A204.1 (cell line): ENCODE data around the gene PADI4.

ENCODE experiments used
- FAIRE-seq: peaks from 2 replicates; lab custom pipeline; 2012; peaks lifted over from hg19 to GRCh38; lab: Jason Lieb, UNC

The PADI4 gene

GRCh38 chr1:17351598-17352324, 43.8 kb downstream of the PADI4 start:
- FAIRE-seq, result no peak

GRCh38 chr1:17352419-17352909, 44.5 kb downstream of the PADI4 start:
- FAIRE-seq, result no peak

GRCh38 chr1:17355898-17356297, 47.9 kb downstream of the PADI4 start:
- no peak for FAIRE-seq

- FAIRE-seq, result no peak
Observed at GRCh38 chr1:17356387-17357026, 48.5 kb downstream of the PADI4 start.

GRCh38 chr1:17358557-17358956, 50.6 kb downstream of the PADI4 start:
- FAIRE-seq, result no peak

GRCh38 chr1:17359031-17359430, 51.0 kb downstream of the PADI4 start:
- no peak for FAIRE-seq

- FAIRE-seq, result no peak
Observed at GRCh38 chr1:17359808-17360207, 51.8 kb downstream of the PADI4 start.

GRCh38 chr1:17360272-17360956, 52.4 kb downstream of the PADI4 start:
- FAIRE-seq, result no peak

GRCh38 chr1:17361687-17362086, 53.7 kb downstream of the PADI4 start:
- no peak for FAIRE-seq

- FAIRE-seq, result no peak
Observed at GRCh38 chr1:17363351-17363750, 55.4 kb downstream of the PADI4 start.

GRCh38 chr1:17363771-17364170, 55.8 kb downstream of the PADI4 start:
- FAIRE-seq, result no peak

GRCh38 chr1:17365293-17365692, 57.3 kb downstream of the PADI4 start:
- no peak for FAIRE-seq

GRCh38 chr1:17369466-17369865, 61.5 kb downstream of the PADI4 start:
- no peak for FAIRE-seq

GRCh38 chr1:17370618-17371017, 62.6 kb downstream of the PADI4 start:
- FAIRE-seq, result no peak

- FAIRE-seq, result no peak
Observed at GRCh38 chr1:17371896-17372295, 63.9 kb downstream of the PADI4 start, which contains the start of gene PADI6. TSS of gene PADI6 (plus strand) at chr1:17372196. CDS start at chr1:17372246, 50 bp downstream.

GRCh38 chr1:17372955-17373354, 65.0 kb downstream of the PADI4 start:
- FAIRE-seq, result no peak

GRCh38 chr1:17375651-17376050, 67.7 kb downstream of the PADI4 start:
- no peak for FAIRE-seq

GRCh38 chr1:17377325-17377953, 69.4 kb downstream of the PADI4 start:
- no peak for FAIRE-seq

GRCh38 chr1:17381161-17381560, 73.2 kb downstream of the PADI4 start:
- FAIRE-seq, result no peak

GRCh38 chr1:17392199-17392740, 84.3 kb downstream of the PADI4 start:
- FAIRE-seq, result no peak

GRCh38 chr1:17393230-17393629, 85.2 kb downstream of the PADI4 start:
- FAIRE-seq, result no peak

- FAIRE-seq, result no peak
Observed at GRCh38 chr1:17397910-17398695, 90.1 kb downstream of the PADI4 start.
